GM12873 (cell line): ENCODE measurements around the gene VSTM2L.

Source experiments
- TF ChIP-seq, protein P1 (sequence below): IDR thresholded peaks from 2 replicates; pipeline ENCODE4 v1.5.1; 2012; ENCODE audit warnings: low read depth, mild to moderate bottlenecking, moderate library complexity, low read length, control low read depth; ENCODE audit not compliant: insufficient read depth; ENCODE audit errors: missing control alignments

VSTM2L gene

DNA sequence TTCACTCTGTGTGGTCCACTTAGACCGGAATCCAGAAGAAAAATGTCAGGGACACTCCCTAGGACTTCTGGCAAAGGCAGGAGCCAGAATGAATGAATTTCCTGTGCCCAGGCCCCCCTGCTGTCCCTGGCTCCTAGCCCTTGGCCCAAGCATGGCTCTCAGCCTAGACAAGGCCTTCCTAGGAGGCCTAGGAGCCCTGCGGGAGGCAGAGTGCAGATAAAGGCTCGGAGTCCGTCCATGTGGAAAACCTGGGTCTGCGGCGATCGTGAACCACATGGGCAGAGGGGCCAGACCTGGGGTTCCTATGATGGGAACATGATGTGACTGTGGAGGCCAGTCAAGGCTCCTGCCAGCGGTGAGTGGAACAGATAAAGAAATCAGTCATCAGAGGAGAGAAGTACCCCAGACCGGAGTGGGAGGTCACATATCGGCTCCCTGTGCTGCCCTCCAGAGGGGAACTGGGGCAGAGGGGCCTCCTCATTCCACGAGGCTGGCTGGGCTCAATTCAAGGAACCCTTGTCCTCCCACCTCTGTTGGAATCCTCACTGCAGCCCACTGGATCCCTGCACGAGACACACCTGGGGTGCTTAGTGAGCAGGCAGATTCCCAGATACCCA, 5.9 kb upstream of the VSTM2L start:
- TF ChIP-seq, protein P1, sequence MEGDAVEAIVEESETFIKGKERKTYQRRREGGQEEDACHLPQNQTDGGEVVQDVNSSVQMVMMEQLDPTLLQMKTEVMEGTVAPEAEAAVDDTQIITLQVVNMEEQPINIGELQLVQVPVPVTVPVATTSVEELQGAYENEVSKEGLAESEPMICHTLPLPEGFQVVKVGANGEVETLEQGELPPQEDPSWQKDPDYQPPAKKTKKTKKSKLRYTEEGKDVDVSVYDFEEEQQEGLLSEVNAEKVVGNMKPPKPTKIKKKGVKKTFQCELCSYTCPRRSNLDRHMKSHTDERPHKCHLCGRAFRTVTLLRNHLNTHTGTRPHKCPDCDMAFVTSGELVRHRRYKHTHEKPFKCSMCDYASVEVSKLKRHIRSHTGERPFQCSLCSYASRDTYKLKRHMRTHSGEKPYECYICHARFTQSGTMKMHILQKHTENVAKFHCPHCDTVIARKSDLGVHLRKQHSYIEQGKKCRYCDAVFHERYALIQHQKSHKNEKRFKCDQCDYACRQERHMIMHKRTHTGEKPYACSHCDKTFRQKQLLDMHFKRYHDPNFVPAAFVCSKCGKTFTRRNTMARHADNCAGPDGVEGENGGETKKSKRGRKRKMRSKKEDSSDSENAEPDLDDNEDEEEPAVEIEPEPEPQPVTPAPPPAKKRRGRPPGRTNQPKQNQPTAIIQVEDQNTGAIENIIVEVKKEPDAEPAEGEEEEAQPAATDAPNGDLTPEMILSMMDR: peak; percentile 46

DNA sequence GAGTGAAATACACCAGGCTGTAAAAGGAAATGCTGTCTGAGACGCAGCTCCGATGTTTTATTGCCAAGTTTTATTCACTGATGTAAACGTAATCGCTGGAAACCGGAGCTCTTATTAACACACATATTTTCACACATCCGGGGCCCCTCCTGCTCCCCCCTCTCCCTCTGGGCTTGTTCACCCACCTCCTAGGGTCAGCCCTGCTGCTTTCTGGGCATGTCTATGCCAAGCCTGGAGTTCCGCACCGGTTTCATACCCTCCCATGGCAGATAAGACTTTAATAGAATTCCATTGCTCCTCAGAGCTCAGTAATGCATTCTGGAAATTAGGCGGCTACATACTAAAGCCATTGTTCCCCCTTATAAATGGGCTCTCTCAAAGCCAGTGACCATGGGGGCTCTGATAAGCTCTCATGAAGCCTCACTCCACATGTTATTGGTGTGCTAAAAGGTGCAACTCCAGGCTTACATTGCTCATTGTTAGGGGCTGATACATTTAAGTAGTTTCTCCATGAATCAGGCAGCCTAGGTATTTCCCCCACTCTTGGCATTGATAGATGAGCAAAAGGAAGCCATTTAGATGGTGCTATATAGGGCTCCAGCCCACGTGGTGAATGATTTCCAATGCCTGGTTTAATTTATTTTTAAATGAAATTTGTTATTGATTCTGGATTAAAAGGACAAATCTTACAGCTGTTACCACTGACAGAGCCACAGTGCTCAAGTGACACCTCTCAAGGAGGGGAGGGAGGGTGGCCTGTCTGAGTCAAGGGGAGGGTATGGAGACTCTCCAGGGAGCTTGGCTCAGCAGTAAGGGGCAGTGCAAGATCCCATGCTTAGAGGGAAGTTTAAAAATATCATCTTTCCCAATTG, 4.5 kb upstream of the VSTM2L start:
- TF ChIP-seq, protein P1: no peak

DNA sequence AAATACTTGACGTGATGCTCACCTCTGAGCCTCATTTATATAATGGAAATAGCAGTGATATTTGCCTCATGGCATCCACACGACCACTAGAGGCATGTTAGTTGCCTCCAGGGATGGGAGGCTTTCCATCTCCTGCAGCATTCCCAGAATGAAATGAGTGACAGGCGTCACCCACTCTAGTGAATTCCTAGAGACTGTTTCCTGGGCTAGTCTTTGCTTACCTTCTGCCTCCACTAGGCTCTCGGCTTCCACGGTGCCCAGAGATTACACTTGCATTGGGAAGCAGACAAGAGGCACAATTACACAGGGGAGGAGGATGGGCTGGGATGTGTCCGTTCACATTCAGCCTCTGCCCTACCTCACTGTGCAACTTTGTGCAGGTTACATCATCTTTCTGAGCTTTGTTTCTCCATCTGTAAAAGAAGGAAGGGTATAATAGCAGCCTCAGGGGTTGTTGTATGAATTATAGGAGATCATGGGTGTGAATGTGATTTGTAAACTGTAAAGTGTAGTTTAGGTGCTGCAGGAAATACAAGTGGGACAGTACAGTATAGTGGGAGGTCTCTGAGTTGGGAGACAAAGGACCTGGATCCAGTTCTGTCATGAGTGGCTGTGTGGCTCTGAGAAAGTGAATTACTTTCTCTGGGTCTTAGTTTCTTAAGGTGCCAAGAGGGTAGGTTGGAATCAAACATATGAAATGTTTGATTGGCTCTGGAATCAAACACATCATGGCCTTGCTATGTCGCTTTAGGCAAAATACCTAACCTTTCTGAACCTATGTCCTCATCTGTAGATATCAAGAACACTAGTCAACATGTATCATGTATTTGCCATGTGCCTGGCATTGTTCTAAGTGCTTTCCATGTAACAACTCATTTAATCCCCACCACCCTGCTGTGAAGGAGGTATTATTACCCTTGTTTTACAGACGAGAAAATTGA, 3.6 kb upstream of the VSTM2L start:
- TF ChIP-seq, protein P1: no peak

DNA sequence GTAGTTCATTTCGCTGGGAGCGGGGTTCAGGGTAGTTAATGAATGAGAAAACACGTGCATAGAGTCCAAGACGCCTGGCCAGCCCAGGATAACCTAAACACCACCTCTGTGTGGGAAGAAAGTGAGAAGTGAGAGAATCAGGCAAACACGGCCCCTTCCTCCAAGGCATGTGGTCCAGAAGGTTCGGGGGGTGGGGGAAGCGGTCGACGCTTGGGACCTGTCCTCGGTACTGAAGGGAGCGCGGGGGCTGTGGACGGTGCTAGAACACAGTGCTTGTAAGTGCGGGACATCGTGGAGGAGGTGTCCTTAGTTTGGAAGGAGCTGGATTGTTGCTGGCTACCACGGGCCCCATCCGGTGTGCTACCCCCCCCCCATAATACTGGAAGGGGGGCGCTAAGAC, 1.7 kb upstream of the VSTM2L start:
- TF ChIP-seq, protein P1: no peak

DNA sequence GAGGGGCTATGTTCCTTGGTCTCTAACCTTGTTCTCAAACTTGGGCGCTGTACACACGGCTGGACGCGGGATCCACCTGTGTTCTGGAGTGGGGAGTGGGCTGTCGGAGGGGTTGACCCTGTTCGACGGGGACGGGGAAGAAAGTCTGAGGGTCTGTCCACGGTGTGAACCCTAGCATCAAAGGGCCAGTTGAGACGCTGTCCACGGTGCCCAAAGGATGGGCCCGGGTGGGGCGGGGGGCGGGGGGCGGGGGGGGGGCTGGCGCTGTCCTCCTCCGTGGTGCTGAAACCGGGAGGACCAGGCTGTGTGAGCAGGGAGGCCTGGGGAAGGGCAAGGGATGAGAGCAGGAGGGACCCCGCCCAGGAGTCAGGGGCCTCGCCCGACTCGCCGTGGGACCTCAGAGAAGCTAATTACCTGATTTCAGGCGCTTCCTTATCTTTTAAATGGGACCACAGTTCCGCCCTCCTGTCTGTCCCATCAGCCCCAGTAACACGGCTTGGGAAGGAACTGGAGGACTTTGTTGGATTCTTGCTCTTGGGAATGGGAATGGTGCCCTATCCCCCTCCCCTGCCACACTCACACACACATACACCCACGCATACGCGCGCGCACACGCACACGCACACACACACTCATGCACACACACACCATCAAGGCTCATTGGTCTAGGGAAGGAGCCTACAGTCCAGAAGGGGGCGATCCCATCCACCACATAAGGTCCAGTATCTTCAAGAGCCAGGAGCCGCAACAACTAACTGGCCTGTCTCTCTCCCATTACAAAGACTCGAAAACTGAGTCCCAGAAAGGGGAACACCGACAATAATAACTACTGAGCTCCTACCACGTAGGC, 1.0 kb upstream of the VSTM2L start:
- TF ChIP-seq, protein P1: peak; percentile 80

DNA sequence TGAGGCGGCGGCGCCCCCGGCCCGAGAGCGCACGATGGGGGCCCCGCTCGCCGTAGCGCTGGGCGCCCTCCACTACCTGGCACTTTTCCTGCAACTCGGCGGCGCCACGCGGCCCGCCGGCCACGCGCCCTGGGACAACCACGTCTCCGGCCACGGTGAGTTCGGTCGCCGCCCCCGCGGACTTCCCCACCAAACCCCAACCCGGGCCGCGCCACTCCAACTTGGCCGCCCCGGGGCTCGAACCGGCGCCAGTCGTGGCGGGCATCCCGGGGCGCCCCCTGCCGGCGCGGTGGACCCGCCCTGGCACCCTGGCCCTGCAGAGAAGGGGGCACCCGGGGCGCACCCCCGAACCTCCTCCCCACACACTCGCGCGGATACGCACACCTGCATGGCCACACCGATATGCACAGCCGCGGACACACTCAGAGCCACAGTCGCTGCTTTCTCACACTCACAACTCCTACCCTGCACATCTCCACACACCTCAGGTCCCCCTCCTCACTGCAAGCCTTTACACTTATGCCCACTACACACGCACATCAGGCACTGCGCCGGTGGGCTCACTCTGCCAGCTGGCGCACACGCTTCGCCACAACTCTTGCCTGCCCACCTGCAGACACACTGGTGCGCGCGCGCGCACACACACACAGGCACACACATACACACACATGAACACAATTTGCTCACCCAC, 535 bp downstream of the VSTM2L start:
- TF ChIP-seq, protein P1: peak; percentile 43
